Measurements from ENCODE around the gene CEL.

The CEL gene

DNA sequence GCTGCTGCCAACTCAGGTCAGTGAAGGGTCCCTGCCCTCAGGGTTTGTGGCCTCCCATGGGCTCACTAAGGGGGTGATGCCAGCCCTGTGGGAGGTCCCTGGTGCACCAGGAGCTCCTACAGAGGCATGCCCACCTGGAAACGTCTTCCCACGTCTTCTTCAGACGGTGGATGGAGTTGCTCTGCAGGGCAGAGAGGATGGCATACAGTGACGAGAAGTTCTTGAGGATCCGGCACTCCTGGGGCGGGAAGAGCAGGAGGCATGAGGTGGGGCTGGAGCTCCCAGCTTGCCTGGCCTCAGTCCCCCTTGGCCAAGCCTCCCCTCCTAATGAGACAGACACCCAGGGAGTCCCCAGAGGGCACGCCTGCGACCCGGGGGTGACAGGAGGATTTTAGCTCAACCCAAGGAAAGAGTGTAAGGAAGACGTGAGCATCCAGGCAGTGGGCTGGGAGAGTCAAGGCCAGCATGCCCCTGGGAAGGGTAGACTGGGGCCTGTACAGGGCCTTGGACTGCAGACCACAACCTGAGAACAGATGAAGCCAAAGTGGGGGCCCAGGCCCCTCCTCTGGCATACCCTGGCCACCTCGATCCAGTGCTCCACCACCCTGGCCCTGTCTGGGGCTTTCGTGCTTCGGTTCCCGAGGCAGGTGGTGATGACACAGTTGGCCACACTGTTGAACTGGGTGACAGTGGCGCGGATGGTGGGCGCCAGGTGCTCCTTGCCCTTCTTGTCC, 44.9 kb downstream of the CEL start:
- DNase-seq (ENCODE audit: insufficient read length): no peak
- no peak for FAIRE-seq
- no peak for TF ChIP-seq POLR2AphosphoS5 (IDR thresholded peaks at IDR 0.05; ENCODE audit: low read depth, low read length)
- TF ChIP-seq TAF1 (IDR thresholded peaks at IDR 0.05; ENCODE audit: borderline replicate concordance, low read depth, low read length): no peak
- TF ChIP-seq POLR2A (IDR thresholded peaks at IDR 0.05; ENCODE audit: low read depth, low read length): no peak

DNA sequence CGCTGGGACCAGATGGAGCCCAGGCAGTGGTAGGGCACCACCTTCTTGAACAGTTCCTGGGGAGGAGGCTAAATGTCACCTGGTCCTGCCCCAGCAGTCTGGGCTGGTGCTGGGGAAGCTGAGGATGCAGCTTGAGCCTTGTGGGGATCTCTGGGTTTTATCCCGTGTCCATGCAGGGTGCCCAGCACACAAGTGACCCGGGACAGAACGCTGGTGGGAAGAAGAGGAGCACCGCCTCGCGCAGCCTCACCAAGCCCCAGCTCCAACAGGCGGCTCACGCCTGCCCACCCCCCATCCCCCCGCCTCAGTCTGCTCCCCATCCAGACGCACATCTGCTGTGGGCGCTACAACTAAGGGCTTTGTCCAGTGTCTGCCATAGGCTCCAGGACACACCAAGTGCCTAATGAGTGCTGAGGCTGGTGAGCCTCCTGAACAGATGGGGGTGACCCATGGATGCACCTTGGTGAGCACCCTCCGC, 45.5 kb downstream of the CEL start:
- DNase-seq (ENCODE audit: insufficient read length) (no peak), FAIRE-seq (no peak)
- no peak for TF ChIP-seq TAF1 (IDR thresholded peaks at IDR 0.05; ENCODE audit: borderline replicate concordance, low read depth, low read length)
- TF ChIP-seq POLR2AphosphoS5 (IDR thresholded peaks at IDR 0.05; ENCODE audit: low read depth, low read length): no peak
- no peak for TF ChIP-seq POLR2A (IDR thresholded peaks at IDR 0.05; ENCODE audit: low read depth, low read length)

DNA sequence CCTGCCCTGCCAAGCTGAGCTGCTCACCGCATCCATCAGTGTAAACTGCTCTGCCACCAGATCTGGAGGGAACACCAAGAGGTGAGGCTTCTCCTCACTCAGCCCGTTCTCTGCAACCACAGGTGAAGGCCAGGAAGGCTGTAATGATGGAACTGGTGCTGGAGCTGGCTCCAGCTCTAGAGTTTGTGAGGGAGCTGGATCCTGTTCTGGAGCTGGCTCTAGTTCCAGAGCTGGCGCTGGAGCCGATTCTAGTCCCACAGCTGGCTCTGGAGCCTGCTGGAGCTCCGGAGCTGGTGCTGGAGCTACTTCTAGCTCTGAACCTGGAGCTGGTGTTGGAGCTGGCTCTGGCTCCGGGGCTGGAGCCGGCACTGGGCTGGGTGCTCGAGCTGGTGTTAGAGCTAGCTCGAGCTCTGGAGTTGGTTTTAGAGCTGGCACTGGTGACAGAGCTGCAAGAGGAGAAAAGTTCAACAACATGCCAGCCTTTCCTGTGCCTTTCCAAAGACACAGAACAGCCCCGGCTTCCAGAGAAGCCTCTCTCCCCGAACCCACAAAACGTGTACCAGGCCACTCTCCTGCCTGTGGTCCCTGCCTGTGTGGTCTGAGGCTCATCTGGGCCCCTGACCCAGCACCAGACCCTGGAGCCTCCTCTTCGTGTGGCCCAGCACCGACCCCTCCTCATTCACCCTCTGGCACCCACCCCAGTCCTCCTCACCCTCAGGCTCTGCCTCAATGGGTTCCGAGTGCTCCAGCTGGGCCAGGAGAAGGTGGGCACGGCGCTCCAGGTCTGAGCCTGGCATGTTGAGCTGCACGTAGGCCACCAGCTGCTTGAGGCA, 46.4 kb downstream of the CEL start:
- TF ChIP-seq TAF1 (IDR thresholded peaks at IDR 0.05; ENCODE audit: borderline replicate concordance, low read depth, low read length) (no peak), POLR2AphosphoS5 (IDR thresholded peaks at IDR 0.05; ENCODE audit: low read depth, low read length) (no peak), POLR2A (IDR thresholded peaks at IDR 0.05; ENCODE audit: low read depth, low read length) (no peak)
- FAIRE-seq (no peak), DNase-seq (ENCODE audit: insufficient read length) (no peak)

DNA sequence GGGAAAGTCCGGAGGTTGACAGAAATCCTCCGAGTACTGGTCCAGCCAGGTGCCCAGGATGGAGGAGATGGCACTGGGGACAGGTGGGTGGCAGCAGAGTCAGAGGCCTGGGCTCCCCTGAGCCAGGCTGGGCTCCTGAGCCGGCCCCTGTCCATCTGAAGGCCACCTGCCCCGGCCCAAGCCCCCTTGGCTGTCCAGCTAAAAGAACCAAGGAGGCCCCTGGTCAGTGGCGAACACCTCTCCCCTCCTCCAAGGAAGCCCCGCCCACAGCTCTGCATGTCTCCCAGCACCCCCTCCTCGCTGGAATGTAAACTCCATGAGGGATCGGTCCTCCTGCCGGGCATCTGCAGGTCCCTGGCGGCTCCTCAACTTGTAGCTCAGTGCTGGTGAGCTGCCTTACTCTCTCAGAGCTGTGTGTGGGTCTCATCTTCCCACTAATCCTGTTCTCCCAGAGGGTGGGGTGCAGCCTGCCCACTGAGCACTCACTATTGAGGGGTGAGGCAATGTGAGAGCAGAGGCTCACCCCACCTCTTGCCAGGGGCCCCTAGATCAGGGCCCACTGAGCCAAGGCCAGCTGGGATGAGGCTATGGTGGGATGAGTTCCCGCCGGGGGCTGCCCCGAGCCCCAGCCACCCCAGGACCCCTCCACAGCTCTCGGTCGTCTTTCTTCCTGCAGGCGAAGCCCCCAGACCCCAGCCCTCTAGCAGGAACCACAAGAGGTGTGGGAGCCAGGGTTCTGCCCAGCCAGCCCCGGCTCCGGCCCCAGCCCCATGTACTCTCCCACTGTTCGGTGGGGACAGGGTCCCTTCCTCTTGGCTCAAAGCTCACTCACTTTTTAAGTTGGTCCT, 47.2 kb downstream of the CEL start:
- TF ChIP-seq POLR2A (IDR thresholded peaks at IDR 0.05; ENCODE audit: low read depth, low read length) (no peak), TAF1 (IDR thresholded peaks at IDR 0.05; ENCODE audit: borderline replicate concordance, low read depth, low read length) (no peak), POLR2AphosphoS5 (IDR thresholded peaks at IDR 0.05; ENCODE audit: low read depth, low read length) (no peak)
- FAIRE-seq: no peak
- DNase-seq (ENCODE audit: insufficient read length): no peak

DNA sequence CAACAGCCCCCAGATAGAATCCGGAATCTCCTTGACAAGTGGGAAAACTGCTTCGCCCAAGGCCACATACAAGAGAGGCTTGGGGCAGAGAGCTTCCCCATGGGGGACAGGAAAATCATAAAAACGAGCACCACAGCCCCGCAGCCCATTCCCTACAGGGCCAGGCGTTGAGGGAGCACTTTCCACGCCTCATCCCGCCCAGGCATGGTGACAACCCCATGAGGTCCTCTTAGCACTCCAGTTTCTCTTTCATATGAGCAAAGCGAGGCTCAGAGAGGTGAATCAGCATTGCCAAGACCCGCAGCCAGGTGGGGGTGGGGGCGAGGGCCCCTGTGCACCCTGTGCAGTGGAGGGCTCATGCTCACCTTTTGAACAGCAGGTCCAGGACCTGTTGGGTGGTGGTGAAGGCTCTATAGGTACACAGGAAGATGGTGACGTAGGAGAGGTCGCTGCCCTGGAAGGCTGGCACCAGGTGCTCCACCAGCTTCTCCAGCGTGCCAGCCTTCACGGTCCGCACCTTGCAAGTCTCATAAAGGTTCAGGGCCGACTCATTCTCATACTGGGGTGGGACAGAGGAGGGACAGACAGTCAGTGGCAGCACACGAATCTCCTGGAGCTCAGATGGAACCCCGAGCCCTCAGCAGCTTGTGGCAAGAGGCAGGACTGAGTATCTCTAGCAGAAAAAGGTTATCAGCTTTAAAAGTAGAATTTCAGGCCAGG, 48.3 kb downstream of the CEL start:
- TF ChIP-seq TAF1 (IDR thresholded peaks at IDR 0.05; ENCODE audit: borderline replicate concordance, low read depth, low read length) (no peak), POLR2AphosphoS5 (IDR thresholded peaks at IDR 0.05; ENCODE audit: low read depth, low read length) (no peak), POLR2A (IDR thresholded peaks at IDR 0.05; ENCODE audit: low read depth, low read length) (no peak)
- no peak for DNase-seq (ENCODE audit: insufficient read length)
- no peak for FAIRE-seq

DNA sequence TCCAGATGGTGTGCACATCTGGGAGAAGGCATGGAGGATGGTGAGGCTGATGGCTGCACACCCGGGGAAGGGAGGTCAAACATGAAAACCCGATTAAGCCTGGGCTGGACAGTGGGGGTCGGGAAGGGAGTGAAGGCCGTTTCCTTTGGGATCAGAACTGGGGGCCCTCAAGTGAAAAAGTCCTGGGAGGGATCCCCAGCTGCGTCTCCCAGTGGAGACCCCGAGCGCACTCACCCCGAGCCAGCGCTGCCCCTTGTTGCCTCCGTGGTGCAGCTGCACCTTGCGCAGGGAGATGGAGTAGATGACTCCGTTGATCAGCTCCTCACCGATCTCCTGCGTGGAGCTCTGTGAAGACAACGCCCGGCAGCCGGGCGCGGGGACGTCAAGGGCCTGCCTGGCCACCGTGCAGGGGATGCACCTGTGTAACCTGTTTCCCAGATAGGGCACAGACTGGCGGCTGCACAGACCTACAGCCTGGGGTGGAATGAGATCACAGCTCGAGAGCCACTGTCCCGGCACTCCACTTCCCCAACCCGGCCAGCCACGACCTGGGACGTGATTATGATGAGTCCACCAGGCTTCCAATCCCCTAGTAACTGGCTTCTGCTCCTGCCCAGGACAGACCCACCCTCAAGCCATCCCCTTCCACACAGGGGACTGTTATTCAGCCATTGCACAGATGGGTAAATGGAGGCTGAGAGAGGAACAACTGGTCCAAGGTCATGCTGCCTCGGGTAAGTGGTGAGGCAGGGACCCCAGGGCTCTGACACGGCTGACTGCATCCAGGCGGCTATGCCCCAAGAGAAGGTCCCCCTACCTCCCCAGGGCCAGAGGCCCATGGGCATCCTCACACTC, 50.3 kb downstream of the CEL start:
- TF ChIP-seq TAF1 (IDR thresholded peaks at IDR 0.05; ENCODE audit: borderline replicate concordance, low read depth, low read length) (no peak), POLR2AphosphoS5 (IDR thresholded peaks at IDR 0.05; ENCODE audit: low read depth, low read length) (no peak), POLR2A (IDR thresholded peaks at IDR 0.05; ENCODE audit: low read depth, low read length) (no peak)
- no peak for DNase-seq (ENCODE audit: insufficient read length)
- no peak for FAIRE-seq

DNA sequence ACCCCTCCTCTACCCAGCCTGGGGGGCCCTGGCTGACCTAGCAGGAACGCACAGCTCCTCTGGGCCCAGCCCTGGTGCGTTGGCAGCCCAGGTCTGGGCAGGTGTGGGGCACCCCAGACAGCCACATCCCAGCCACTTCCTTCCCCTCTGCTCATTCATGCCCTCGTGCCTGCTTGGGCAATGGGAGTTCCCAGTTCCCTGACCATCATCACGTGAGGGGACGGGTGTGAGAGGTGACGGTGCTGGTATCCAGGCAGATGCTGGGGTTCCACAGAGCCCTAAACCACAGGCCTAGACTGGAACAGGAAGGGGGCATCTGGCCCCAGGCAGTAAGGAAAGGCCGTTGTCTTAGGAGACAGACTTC, 50.9 kb downstream of the CEL start:
- DNase-seq (ENCODE audit: insufficient read length) (no peak), FAIRE-seq (peak; percentile 76)
- TF ChIP-seq POLR2A (IDR thresholded peaks at IDR 0.05; ENCODE audit: low read depth, low read length): no peak
- no peak for TF ChIP-seq POLR2AphosphoS5 (IDR thresholded peaks at IDR 0.05; ENCODE audit: low read depth, low read length)
- no peak for TF ChIP-seq TAF1 (IDR thresholded peaks at IDR 0.05; ENCODE audit: borderline replicate concordance, low read depth, low read length)

DNA sequence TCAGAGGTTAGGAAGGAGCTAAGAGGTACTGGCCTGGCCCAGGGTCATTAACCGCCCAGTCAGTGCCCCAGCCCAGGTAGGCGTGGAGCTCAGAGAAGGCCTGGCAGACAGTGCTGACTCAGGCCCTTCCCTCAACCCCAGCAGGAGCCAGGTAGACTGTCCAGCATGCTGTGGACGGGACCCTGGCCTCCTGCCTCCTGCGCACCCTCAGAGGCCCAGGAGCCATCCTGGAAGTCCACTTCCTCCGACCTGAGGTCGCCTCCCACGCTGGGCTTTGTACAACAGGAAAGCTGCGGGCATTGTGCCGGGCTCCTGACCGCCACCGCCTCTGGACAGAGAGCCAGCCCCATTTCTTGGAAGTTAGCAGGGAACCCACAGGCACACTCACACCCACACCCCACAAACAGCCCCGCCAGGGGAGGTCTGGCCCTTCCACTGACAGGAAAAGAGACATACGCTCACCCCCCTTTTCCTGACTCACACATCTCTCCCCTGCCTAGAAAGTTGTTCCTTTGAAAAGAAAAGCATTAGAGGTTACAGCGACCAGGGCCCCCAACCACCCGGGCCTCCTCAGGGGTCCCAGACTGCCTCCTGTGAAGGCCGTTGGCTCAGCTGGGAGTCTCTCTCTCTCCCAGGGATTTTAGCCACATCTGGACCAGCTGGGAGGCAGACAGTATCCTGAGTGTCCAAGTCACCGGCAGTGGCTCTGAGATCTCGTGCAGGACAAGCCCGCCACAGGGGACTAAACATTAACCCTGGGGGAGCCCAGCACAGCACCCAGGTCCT, 51.6 kb downstream of the CEL start:
- TF ChIP-seq POLR2A (IDR thresholded peaks at IDR 0.05; ENCODE audit: low read depth, low read length) (no peak), POLR2AphosphoS5 (IDR thresholded peaks at IDR 0.05; ENCODE audit: low read depth, low read length) (no peak), TAF1 (IDR thresholded peaks at IDR 0.05; ENCODE audit: borderline replicate concordance, low read depth, low read length) (no peak)
- FAIRE-seq (no peak), DNase-seq (ENCODE audit: insufficient read length) (no peak)

All from GM12892 (cell line).